Limb (tissue), 2 donors: ENCODE measurements around the gene CD207.

Source experiments
- DNase-seq, 2 donors: peaks; one replicate each; pipeline ENCODE4 v3.0.0-alpha.2; 2016; ENCODE audit errors: extremely low spot score in 2 of 2

The CD207 gene

GRCh38 chr2:70795164-70795995, 40.2 kb downstream of the CD207 start:
- DNase-seq = no peak

- DNase-seq = no peak
Measured at GRCh38 chr2:70793450-70793849, 42.2 kb downstream of the CD207 start.

- peak in 1 of 2 donors; percentile 53 for DNase-seq
Measured at GRCh38 chr2:70790136-70790828, 45.3 kb downstream of the CD207 start, which contains the start of gene FIGLA. Gene FIGLA (minus strand): TSS chr2:70790643. CDS start chr2:70790638, 5 bp downstream.

- peak; percentile 67 to 83 for DNase-seq
Measured at GRCh38 chr2:70789304-70790135, 46.1 kb downstream of the CD207 start.

- DNase-seq = peak; percentile 43 to 67
Measured at GRCh38 chr2:70785137-70785911, 50.3 kb downstream of the CD207 start.

GRCh38 chr2:70784320-70784719, 51.3 kb downstream of the CD207 start:
- DNase-seq = no peak
